ENCODE measurements around the gene SLX4. TPM values are rescaled to one million over a fixed set of nuclear protein-coding genes. Genes with fewer than 3 reads are reported as not detected.

The SLX4 gene
- total RNA-seq, 1 experiment from 2014 or later, result 15.5 TPM

DNA sequence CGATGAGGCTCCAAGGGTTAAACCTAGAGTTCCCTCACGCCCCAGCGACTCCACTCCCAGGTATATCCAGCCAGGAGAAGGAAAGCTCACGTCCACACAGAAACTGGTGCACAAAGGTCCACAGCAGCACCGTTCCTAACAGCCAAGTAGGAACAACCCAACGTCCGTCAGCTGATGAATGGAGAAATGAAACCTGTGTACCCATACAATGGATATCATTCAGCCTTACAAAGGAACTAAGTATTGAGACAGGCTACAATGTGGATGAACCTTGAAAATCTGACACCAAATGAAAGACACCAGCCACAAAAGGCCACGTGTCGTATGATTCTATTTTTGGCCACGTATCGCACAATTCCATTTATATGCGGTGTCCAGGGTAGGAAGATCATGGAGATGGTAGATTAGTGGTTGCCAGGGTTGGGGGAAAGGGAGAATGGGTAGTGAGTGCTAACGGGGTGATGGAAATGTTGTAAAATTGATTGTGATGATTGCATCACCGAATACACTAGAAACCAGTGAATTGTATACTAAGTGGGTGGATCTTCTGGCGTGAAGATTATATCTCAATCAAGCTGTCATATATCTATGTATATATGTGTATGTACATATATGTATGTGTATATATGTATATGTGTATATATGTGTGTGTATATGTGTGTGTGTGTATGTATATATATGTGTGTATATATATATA lies 64.3 kb downstream of the SLX4 start:
- in situ Hi-C loops (cut with HindIII; ENCODE audit: low pct_unique_long_range_greater_than_20kb, low sequenced_read_pairs), result no loop called here
- no peaks in the 10 kb centered on the region for H3K4me1 ChIP-seq (ENCODE audit: control insufficient read depth, insufficient read depth, low read length)
- no peak overlapping the region for H3K27ac ChIP-seq (ENCODE audit: low read length)
- no peaks in the 10 kb centered on the region for H3K27me3 ChIP-seq (ENCODE audit: control insufficient read depth, insufficient read depth, low read length)
- no peaks in the 10 kb centered on the region for H3K9me3 ChIP-seq (ENCODE audit: control insufficient read depth, insufficient read depth, low read depth, low read length)
- no TSS peak for BruUV-seq (replicated peaks)
- CTCF ChIA-PET, result interaction anchor here (0.6 kb wide), 1 partner anchor 18 kb away, joined by 4 read pairs; no protein-coding TSS in a partner anchor
- ATAC-seq, result no peak
- DNase-seq (ENCODE audit: low read depth, low spot score), result no peak
- no peaks in the 10 kb centered on the region for H3K36me3 ChIP-seq (ENCODE audit: control insufficient read depth, insufficient read depth, low read length)
- POLR2A ChIA-PET, result interaction anchor here (0.5 to 0.6 kb wide), 2 partner anchors 72 to 363 kb away, joined by 3 to 5 read pairs; no protein-coding TSS in a partner anchor
- H3K4me3 ChIP-seq (ENCODE audit: low read depth in 2 of 2, low read length in 2 of 2), result no peak overlapping the region
- intact Hi-C loops (cut with micrococcal nuclease; ENCODE audit: unreplicated experiment), result no loop called here
- TF ChIP-seq, protein P1, sequence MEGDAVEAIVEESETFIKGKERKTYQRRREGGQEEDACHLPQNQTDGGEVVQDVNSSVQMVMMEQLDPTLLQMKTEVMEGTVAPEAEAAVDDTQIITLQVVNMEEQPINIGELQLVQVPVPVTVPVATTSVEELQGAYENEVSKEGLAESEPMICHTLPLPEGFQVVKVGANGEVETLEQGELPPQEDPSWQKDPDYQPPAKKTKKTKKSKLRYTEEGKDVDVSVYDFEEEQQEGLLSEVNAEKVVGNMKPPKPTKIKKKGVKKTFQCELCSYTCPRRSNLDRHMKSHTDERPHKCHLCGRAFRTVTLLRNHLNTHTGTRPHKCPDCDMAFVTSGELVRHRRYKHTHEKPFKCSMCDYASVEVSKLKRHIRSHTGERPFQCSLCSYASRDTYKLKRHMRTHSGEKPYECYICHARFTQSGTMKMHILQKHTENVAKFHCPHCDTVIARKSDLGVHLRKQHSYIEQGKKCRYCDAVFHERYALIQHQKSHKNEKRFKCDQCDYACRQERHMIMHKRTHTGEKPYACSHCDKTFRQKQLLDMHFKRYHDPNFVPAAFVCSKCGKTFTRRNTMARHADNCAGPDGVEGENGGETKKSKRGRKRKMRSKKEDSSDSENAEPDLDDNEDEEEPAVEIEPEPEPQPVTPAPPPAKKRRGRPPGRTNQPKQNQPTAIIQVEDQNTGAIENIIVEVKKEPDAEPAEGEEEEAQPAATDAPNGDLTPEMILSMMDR (IDR thresholded peaks at IDR 0.05), result no peak
- TF ChIP-seq REST (IDR thresholded peaks at IDR 0.05; ENCODE audit: insufficient read depth in 1 of 2, low read depth in 2 of 2, low read length in 1 of 2) (no peak), SIN3A (IDR thresholded peaks at IDR 0.05; ENCODE audit: borderline replicate concordance, insufficient read depth, low read depth, low read length) (no peak)

GRCh38 chr16:3542601-3543373 lies 68.6 kb downstream of the SLX4 start:
- ChIA-PET POLR2A (no interaction called here), CTCF (no interaction called here)
- in situ Hi-C loops (cut with HindIII; ENCODE audit: low pct_unique_long_range_greater_than_20kb, low sequenced_read_pairs), result no loop called here
- Histone ChIP-seq H3K27ac (ENCODE audit: low read length) (no peak overlapping the region), H3K4me3 (ENCODE audit: low read depth in 2 of 2, low read length in 2 of 2) (no peak overlapping the region), H3K4me1 (ENCODE audit: control insufficient read depth, insufficient read depth, low read length) (no peaks in the 10 kb centered on the region), H3K27me3 (ENCODE audit: control insufficient read depth, insufficient read depth, low read length) (no peaks in the 10 kb centered on the region), H3K36me3 (ENCODE audit: control insufficient read depth, insufficient read depth, low read length) (peaks cover 3% of the 10 kb centered on the region; the same call in 1 of the 2 replicates), H3K9me3 (ENCODE audit: control insufficient read depth, insufficient read depth, low read depth, low read length) (no peaks in the 10 kb centered on the region)
- intact Hi-C loops (cut with micrococcal nuclease; ENCODE audit: unreplicated experiment), result no loop called here
- no peak for ATAC-seq
- TF ChIP-seq POLR2AphosphoS5 (IDR thresholded peaks at IDR 0.05; ENCODE audit: low read depth, low read length), result no peak
- TF ChIP-seq REST (IDR thresholded peaks at IDR 0.05; ENCODE audit: insufficient read depth in 1 of 2, low read depth in 2 of 2, low read length in 1 of 2), result no peak
- TF ChIP-seq TCF7L2 (IDR thresholded peaks at IDR 0.05; ENCODE audit: low read depth, low read length), result no peak
- TF ChIP-seq SIN3A (IDR thresholded peaks at IDR 0.05; ENCODE audit: borderline replicate concordance, insufficient read depth, low read depth, low read length), result no peak
- TF ChIP-seq, protein P1 (IDR thresholded peaks at IDR 0.05), result no peak
- DNase-seq (ENCODE audit: low read depth, low spot score), result no peak
- no TSS peak for BruUV-seq (replicated peaks)
